ENCODE data around the gene SLC2A8.

DNA sequence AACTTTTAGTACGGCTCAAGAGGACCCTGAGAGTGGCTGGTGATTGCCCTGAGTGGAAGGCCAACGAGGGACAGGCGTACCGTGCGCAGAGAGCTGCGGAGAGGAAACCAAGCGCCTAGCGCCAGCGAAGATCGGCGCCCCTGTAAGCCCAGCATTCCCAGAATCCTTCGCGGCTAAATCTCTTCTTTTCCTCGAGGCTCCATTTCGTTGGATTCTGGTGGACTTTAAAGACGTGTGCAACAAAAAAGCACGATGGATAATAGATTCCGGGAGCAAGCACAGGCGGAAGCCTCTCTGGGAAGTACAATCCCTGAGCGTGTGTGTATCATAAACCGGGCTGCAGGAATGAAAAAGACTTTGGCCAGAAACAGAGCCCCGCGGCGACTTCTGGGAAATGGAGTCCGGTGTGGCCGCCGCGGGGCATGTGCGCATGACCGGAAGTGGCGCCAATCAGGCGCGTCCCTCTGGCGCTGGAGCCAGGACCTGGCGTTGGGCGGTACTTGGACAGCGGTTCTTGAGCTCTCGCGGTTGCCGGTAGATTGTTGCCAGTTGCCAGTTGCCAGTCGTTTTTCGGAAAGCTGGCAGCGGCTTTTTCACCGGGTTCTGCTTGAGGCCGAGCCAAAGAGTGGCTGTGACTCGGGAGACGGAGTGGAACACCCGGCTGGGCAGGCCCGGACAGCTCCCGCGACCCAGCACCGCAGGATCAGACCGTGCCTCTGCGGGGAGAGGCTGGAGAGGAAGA lies 27.1 kb downstream of the SLC2A8 start, which contains the start of gene ZNF79:
- no peak for TF ChIP-seq JUN (CRISPR knock-in tag; IDR thresholded peaks at IDR 0.05)
- TF ChIP-seq, protein P1, sequence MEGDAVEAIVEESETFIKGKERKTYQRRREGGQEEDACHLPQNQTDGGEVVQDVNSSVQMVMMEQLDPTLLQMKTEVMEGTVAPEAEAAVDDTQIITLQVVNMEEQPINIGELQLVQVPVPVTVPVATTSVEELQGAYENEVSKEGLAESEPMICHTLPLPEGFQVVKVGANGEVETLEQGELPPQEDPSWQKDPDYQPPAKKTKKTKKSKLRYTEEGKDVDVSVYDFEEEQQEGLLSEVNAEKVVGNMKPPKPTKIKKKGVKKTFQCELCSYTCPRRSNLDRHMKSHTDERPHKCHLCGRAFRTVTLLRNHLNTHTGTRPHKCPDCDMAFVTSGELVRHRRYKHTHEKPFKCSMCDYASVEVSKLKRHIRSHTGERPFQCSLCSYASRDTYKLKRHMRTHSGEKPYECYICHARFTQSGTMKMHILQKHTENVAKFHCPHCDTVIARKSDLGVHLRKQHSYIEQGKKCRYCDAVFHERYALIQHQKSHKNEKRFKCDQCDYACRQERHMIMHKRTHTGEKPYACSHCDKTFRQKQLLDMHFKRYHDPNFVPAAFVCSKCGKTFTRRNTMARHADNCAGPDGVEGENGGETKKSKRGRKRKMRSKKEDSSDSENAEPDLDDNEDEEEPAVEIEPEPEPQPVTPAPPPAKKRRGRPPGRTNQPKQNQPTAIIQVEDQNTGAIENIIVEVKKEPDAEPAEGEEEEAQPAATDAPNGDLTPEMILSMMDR (IDR thresholded peaks at IDR 0.05): no peak

All from WTC11 (cell line).